HG02870 (cell line): Measurements from ENCODE around the gene LRRN3.
A peak's percentile ranks its signal among the peaks of the same experiment; 100 is the strongest.

Source experiments
- ATAC-seq: cut with Tn5 transposase; IDR thresholded peaks from one replicate; pipeline ENCODE4 v1.9.1; 2021; ENCODE audit warnings: mild to moderate bottlenecking, moderate library complexity; ENCODE audit not compliant: unreplicated experiment

Gene LRRN3

DNA sequence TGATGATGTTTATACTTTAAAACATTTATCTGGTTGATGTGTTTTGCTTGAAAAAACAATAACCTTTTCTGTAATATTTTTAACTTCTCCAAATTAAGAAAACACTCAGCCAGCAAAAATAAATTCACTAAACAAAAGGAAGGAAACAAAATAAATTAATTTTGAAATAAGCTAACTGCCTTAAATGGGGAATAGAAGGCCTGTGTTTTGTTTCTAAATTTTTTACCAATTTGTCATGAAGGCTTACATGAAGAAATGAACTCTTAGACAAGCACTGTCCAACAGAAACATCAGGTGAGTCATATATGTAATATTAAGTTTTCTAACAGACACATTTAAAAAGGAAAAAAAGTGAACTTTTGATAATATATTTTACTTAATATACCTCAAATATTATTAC lies 68.5 kb downstream of the LRRN3 start:
- ATAC-seq = no peak

DNA sequence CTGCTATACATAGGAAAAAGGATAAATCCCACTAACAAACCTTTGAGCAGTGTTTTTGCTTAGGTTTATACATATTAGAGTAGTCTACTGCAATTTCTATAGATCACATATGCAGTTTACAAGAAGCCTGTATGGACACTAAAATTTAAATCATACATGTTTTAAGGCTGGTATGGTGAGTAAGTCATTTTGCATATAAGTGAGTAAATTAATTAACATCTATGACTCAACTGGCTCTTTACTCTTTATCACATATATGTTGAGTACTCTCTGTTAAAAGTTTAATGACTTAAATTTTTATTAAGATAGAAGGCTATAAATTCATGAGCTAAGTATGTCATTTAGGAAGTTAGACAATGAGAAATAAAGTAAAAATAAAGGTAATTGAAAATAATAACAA lies 69.4 kb downstream of the LRRN3 start:
- no peak for ATAC-seq

DNA sequence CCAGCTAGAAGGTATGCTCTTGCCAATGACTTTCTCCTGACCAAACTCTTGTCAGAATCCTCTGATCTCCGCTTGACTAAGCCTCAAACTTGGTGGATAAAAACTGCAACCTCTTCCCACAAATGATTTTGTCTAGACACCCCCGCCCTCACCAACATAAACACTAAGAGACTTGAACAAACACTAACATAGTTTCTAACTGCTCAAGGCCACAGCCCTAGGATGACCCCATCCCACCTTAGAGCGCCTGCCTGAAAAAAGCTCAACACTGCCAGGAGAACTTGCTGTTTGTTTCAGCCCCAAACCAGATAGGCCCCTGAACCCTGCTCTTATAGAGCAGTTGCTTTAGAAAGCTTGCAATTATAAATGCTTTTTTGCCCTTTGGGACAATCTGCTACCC lies 71.8 kb downstream of the LRRN3 start:
- no peak for ATAC-seq

DNA sequence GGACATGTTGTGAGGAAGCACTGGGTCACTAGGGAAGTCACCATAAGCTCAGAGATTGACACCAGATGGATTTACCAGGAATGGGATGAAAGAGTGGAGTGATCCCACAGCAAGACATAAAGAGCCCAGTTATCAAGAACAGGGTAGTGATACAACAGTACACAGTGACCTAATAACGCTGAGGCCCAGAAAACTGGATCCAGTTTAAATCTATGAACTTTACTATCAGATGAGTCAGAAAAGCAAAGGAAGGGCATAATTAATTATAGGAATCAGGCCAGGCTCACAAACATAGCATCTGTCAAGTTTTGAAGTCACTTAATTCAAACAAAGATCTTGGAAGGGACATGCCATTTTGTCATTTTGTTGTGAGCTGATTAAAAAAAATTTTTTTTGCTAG lies 73.5 kb downstream of the LRRN3 start:
- no peak for ATAC-seq

DNA sequence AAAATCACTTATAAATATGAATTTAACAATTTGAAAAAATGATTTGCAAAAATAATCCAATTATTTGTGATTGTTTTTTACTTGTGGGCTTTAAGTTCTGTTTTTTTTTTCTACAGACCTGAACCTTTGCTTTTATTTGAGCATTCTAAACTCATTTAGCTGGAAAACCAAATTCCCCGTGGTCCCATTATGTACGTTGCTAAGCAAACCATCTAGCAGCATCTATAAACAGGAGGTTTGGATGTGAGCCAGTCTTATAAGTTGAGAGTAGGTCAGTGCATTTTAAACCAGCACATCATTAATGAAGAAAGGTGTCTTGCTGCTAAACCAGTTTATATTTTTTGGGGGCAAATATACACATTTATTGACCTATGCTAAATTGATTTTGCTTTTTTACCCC lies 77.3 kb downstream of the LRRN3 start:
- no peak for ATAC-seq

DNA sequence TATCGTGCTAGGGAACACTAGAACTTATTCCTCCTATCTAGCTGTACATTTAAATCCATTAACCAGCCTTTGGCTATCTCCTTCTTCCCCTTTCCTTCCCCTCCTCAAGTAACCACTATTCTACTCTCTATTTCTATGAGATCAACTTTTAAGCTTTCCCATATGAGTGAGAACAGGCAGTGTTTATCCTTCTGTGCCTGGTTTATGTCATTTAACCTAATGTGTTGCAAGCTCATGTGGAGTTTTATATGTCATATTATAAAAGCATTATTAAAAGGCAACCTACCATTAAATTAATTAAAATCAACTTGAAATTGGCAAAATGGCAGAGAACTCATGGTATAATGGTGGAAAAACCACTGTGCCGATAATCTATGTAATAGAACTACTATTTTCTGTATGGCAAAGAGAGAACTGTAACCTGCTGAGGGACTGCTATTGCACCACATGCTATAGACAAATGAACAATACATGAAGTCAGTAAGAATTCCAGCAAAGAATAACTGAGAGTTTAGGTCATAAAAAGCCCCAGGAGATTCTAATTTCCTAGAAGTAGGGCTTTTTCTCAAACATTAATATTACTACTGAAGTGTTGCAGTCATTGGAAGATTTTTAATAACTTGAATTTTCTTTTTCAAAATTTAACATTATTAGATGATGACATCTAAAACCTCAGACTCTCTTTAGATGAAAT lies 81.8 kb downstream of the LRRN3 start:
- ATAC-seq = no peak

DNA sequence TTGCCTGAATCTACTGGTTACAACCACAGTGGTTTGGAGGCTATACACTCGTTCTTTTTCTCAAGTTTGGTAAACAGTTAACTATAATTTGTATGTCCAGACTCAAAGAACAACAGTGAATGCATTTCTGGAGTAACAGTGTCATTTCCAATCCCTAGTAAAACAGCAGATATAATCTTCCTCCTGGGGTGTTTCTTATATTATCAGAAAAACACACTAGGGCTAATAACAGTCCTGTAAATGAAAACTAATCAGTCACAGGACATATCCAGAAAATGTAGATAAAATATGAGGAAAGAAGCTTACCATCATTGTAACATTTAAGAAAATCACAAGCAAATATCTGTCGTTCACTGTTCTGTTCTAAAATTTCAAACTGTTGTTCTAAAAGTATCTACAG lies 82.6 kb downstream of the LRRN3 start:
- ATAC-seq = no peak

DNA sequence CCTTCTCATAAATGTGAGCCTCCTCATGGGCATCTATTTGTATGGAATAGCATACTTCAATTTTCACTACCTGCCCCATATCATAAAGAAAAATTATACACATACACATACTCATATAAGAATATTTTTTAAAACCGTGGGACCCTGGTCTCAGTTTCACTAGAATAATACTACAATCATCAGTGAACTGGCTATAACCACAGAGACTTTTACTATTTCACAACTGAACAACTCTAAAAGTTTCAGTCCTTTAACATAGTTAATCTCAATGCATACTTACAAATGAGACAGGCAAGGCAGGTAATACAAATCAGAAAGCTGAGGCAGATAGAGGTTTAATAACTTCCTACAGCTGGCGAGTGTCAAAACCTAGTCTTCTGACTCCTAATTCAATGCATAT lies 83.1 kb downstream of the LRRN3 start:
- ATAC-seq = peak; percentile 94

DNA sequence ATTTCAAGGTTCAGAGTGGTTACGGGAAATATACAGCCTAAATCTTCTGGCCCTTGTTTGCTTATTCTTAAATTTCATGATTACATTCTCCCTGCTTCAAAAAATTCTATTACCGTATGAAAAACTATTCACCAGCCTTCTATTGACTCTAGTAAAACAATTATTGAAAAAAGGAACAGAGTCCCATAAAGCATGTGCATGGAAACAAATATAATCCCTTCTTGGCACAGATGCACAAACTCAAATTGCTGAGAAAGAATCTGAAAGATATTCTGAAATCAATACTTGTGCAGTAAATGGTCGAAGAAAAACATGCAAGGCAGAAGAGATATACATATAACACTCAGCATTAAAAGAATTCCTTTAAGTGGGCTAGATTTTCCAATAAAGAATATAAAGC lies 83.6 kb downstream of the LRRN3 start:
- no peak for ATAC-seq
